ENCODE measurements around the gene CA10.

The CA10 gene

DNA sequence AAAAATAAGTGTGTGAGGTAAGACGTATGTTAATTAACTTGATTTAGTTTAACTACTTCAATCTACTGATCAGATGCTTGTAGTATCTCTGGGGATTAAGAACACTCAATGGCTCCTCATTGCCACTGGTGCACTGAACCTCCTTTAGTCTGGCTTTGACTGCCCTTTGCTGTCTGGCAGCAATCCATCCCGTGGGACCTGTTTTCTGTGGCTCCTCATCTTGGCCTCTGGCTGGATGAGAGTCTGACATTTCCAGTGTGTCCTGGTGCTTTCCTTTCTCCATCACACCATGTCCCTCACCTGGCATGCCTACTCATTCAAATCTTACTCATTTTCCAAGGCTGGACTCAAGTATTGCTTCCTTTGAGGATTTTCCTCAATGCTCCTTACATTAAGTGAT is 212.2 kb downstream of the CA10 start:
- DNase-seq, result no peak

DNA sequence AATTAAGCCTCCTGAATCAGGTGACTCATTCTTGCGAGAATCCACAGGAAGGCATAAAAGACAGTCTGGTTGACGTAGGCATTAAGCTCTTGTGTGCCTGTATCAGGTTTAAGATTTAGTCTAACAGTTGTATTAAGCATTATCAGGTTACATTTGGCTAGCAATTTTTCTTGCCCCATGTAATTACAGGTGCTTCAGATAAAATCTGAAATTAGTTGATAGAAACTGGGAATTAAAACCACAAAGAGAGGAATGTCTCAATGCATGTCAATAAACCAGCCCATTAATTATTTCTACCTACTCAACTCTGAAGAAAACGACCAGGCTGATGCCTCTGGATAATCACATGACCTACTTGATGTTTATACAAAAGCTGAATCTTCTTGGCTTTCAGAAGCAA is 217.2 kb downstream of the CA10 start:
- DNase-seq, result no peak

DNA sequence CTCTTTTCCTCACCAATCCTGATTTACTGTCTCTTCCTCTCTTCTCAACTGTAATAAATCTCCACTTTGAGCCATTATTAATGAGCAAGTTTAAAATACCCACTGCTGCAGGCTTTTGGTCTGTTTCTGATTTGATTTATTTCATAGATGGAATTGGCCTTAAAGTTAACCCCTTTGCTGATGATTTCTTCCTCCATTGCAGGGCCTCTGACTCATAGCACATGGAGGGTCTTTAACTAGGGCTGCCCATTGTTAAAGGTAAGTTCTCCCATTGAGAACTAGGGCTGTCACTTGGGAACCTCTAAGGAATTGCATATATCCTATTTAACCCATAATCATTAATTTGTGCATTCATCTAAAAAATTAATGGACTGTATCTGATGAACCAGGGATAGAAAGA is 221.2 kb downstream of the CA10 start:
- DNase-seq, result no peak

DNA sequence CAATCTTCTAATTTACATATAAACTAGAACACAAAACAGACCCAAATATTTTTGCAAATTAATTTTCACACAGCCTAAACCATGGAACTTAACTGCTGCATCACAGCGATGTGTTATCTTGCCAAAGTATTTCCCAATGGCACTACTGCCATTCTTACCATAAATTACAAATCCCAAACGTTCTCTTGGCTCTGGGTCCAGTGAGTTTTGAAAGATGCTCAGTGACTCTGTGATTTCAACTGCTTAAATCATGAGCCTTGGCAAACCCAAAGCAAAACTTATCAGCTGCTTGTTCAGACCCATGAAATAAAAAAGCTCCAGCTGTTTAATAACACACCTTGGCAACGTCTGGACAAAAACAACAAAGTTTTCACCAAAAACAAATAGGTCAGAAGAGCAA is 223.0 kb downstream of the CA10 start:
- DNase-seq, result no peak

DNA sequence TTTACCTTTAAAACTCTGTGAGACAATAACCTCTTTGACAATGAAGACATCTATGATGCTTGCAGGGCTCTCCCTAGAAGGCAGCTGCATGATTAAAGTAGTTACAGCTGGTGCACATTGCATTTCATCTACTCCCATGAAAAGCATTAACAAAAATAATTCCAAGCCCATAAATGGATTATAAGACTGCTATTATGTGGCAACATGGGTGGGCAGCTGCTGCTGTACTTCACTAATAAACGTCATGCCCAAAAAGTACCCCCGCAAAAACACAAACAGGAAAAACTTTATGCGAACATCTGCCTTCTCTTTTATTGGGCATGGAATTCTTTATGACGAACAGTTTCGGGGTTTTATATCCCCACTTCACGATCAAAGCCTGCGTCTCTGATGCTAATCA is 224.9 kb downstream of the CA10 start:
- no peak for DNase-seq

DNA sequence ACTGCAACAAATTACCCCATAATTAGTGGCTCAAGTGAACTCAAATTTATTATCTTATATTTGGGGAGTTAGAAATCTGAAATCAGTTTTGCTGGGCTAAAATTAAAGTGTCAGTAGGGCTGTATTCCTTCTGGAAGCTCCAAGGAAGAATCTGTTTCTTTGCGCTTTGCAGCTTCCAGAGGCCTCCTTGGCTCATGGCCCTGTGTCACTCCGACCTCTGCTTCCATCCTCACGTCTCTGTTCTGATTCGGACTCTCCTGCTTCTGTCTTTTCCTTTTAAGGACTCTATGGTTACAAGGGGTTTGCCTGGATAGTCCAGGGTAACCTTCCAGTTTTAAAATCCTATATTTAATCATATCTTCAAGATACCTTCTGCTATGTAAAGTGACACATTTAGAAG is 232.1 kb downstream of the CA10 start:
- DNase-seq, result no peak

DNA sequence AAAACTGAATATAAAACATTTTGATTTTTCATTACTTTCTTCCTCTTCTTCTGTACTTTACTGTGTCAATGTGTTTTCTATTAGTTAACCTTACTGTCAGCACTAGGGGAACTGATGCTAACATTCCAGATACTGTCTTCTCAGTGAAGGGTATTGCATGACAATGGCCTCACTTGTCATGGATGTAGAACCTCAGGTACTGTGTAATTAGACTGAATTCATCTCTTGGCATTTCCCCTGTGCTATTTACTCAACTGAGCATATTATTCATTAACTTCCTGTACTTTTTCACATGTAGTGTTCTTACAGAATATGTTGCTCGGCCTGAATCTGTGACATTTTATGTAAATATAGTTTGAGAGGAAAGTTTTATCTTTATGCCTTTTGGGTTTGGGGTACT is 237.0 kb downstream of the CA10 start:
- DNase-seq, result no peak

DNA sequence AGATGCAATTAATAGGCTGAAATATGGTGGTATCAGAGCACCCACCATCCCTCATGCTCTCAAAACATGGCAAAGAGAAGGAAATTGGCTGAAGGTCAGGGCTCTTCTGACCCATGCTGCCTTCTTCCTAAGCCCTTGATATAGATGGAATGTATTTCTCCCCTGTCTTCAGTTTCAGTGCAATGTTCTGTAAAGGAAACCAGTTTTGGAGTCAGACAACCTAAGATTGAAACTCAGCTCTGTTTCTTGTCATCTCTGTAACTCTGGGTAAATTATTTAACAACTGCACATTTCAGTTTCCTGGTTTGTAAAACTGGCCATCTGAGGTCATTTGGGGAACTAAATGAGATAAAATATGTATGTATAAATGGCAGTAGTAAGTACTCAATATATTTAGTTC is 243.9 kb downstream of the CA10 start:
- DNase-seq, result no peak

DNA sequence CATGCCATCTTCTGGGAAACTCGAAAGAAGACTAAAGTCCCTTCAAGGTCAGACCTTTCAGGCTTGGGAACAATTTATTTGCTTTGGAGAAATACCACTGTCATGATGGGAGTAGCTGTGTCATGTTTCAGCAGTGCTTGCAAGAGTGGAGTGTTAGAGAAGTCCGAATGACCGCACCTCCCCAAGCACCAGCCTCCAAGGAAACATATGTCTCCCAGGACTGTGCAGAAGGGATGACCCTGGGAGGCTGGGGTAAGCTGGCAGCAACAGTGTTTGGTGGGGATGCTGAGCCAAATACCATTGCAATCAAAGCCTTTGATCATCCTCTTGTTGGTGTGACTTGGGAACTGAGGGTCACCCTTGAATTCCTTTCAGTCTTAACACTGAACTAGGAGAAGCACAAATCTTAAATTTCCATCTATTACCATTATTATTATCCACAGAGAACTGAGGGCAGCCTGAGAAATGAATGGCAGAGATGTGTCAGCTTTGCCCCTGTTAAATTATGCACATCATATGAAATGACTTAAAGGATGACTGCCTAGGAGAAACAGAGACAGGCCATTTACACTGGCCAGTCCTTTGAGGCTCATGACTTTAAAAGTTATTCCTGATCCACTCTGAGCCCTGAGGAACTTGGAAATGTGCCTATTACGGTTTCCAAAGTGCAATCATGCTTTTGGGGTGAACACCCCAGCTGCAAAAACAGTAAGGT is 244.9 kb downstream of the CA10 start:
- no peak for DNase-seq

DNA sequence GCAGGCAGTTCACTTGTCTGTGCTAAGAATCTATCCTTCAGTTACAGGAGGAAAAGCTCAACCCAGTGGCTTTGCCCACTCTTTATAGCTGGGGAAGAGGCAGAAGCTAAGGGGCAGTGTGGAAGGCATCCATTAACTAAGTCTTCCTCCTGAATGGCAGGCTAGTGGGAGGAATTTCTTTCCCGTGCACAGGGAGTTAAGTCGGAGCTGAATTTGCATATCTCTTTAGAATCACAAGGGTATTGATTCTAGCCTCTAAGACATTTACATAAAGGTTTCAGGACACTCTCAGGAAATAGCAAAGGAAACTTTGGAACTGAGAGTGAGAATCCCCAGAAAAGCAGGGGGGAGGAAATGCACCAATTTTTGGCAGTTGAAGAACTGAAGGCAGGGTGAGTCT is 245.6 kb downstream of the CA10 start:
- DNase-seq, result no peak

DNA sequence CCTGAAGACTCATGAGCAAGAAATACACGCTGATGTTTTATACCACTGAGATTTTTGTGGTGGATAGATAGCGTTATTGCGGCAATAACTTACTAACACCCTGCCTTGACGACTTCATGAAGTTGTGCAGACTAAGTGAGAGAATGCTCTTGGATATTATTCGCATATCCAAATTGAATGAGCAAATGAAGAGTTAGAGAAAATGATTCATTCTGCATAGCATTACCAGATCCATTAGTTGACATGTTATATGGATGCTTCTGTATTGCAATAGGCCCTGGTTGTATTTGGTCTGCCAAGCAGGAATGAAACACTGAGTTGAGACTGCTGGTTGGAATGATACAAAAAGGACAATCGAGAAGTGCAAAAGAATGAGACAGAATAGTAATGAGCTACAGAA is 247.3 kb downstream of the CA10 start:
- DNase-seq, result no peak

DNA sequence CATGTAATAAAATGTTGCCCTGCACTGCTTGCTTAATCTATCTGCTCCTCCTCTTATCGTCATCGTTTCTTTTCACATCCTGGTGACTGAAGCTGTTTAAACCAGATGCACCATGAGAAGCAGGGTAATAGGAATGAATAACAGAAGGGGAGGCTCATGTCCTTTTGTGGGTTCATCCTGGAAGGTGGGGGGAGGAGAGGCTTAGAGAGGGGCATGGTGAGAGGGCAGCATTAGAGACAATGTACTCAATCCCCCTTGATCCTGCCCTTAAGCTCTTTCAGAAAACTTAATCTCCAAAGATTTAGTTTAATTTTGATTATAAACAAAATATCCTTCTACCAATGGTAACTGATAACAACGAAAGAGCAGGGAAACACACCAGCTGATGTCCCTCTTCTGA is 248.5 kb downstream of the CA10 start:
- no peak for DNase-seq

DNA sequence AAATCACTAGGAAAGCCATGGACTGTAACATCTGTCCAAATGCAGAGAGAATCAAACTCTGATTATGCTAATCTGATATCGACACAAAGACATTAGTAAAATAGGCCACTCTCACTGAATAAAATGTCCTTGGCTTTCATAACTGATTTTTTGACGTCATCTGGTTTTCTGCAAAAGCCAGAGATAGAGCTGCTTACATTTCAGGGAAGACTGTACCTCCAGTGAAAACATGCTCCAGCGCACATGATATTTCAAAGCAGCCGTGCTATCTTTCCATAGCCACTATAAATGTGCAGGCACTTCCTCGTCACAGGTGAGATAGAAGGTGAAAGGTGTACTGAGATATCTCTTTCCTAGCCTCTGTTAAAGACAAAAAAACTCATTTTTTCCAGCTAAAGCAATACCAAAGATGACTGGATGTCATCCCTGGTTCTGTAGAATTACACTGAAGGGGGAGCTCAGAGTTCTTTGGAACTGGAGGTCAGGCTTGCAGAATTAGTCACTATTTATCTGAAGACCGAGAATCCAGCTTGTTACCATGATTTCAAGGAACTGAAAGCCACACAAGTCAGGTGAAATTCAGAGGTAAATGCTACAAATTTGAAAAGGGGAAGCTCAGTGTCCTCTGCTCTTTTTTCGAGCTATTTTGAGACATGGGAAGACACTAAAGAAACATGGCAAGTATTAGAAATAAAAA is 249.5 kb downstream of the CA10 start:
- DNase-seq, result no peak

DNA sequence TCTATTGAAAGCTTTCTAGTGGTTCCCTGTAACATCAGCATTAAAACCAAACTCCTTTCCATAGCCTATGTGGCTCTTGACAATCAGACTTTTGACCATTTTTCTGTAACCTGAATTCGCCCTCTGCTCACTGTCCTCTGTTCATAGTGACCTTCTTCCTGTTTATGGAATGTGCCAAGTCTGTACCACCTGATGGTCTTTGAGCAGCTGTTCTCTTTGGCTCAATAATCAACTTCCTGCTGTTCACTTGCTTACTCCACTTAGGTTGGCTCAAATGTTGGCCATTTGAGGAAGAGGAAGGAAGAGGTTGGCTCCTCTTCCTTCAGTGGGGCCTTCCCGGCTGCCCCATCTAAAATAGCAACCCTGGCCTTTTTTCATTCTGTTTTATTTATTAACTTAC is 251.5 kb downstream of the CA10 start:
- no peak for DNase-seq

DNA sequence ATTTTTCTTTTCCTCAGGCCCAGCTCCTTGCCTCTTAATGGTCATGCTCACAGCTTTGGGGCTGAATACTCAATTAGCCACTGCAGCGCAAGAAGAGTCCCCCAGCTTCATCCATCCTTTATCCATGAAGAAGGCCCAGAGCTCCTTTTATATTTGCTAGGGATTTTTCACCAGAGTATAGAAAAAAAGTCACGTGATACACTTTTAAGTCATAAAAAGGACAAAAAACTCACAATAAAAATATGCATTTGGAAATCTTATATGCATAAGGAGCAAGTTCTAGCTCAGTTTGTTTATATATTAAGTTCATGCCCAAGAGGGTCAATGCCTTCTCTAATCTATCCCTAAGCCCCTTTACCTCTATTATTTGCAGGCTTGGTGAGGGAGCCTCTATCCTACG is 254.1 kb downstream of the CA10 start:
- DNase-seq, result no peak

DNA sequence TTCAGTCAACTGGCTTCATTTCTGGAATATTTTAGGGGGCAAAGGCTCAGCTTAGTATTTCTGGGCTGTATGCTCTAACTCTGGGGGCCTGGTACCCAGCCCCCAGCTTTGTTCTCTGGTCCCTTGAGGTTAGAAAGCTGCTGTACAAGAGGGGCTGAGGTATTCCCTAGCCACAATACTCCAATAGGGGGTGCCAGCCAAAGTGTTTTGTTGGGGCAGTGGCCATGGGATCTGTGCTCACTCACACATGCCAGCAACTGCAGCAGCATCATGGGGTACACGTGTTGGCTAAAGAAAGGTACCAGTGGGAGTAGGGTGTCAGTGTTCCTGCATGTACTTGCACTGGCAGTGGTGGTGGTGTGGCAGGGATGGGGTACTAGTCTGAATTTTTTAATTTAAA is 257.3 kb downstream of the CA10 start:
- no peak for DNase-seq

DNA sequence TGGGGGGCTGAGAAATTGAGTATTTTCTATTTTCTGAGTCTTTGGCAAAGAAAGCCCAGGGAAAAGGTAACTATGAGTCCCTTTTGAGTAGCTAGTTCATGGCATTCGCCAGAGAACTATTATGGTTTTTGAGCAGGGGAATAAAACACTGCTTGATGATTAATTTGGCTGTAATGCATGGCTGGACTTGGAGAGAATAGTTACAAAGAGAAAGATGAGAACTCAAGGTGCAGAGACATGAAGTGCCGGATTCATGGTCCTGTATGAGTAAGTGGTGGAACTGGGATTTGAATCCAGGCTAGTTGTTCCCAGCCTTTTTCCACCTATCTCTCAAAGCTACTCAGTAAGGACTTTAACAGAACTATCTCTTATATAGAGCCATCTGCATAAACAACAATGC is 266.6 kb downstream of the CA10 start:
- no peak for DNase-seq

DNA sequence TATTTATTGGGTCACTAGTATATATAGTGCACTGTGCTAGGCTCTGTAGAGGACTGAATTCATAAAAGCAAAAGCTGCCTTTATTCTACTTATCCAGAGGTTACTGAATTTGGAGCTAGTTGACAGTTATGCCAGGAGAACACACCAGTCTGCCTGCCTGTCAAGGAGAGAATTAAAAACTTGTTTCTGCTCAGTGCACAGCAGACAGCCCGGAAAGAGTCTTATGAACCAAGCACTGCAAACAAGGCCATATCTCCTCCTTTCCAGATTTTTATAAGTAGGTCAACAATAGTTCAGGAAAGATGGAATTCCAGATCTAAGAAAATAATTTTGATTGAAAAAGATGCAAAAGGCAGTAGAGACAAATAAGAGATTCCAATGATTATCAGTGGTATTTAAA is 267.8 kb downstream of the CA10 start:
- no peak for DNase-seq

DNA sequence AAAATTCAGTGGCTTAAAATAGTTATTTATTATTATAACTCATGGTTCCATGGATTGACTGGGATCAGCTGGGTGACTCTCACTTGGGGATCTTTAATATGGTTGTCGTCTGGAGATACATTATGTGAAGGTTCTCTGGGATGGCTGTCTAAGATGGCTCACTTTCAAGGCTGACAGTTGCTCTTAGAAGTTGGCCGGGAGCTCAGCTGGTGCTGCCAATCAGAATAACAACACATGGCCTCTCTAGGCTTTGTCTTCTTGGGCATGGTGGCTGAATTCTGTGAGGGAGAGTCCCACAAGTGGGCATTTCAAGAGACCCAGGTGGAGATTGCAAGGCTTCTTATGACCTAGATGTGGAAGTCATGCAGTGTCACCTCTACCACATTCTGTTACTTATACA is 269.7 kb downstream of the CA10 start:
- DNase-seq, result no peak

DNA sequence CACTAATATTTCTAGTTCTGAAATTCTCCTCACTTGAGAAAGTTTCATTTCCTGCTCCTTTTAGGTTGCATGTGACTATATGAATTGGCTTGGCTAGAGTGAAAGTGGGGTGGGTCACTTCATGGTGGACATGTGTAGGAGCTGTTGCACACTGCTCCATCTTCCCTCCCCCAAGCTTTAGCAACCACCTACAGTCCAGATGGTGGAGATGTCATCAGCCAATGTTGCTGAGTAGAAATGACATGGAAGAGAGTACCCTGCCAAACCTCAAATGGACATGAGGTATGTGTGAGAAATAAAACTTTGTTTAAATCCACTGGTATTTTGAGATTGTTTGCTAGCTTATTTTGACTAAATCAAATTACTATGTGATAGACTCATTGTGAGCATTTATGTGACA is 281.5 kb downstream of the CA10 start:
- no peak for DNase-seq

DNA sequence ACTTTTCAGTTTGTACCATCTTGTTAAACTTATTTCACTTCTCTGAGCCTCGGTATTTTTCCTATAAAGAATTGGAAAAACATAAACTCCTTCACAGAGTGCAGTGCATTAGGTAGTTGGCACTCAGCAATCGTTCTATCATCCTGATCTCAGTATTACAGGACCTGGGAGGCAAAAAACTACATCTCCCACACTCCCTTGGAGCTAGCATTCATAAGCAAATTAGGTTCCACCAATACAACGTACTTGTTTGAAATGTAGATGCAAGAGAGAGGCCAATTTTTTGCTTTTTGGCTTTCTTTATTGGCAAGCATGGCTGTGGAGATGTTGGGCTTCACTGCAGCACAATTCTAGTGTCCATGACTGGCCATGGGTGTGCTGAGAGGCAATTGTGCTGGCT is 285.2 kb downstream of the CA10 start:
- no peak for DNase-seq

DNA sequence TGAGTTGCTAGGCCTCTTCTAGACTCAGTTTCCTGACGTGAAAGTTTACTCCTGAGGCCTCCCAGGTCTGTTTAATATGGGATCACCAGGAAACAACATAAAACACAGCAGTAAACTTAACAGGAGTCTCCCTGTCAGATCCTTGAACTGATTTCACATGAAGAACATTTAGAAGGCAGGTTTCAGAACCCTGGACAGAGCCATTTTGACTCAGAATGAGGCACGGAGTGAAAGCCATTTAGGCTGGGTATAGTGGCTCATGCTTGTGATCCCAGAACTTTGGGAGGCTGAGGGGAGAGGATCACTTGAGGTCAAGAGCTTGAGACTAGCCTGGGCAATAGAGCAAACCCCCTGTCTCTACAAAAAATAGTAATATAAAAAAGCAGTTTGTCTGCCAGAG is 289.1 kb downstream of the CA10 start:
- no peak for DNase-seq

DNA sequence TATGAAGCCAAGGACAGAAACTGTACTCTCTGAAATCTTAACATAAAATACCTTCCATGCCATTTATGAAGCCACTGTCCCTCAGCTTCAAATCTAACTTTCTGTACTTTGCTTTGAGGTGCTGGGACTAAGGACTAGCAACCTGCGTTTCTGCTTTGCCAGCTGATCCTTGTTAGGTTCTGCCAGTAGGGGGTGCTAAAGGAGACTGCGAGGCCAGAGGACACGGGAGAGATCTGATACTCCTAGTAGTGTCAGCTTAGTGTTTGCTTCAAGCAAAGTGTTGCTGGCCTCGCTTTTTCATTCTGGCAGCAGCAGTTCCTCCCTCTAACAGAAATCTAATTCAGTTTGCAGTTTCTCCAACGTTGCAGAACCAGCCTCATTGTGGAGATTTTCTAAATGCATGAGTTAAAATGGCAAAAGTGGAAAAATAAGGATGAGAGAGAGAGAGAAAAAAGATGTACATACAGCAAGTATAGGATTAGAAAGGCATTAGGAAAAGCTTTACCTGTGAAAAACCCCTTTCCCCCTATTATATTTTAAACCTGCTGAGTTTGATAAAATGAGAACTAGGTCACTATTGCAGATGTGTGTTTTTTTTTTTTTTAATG is 297.5 kb downstream of the CA10 start:
- DNase-seq, result no peak

DNA sequence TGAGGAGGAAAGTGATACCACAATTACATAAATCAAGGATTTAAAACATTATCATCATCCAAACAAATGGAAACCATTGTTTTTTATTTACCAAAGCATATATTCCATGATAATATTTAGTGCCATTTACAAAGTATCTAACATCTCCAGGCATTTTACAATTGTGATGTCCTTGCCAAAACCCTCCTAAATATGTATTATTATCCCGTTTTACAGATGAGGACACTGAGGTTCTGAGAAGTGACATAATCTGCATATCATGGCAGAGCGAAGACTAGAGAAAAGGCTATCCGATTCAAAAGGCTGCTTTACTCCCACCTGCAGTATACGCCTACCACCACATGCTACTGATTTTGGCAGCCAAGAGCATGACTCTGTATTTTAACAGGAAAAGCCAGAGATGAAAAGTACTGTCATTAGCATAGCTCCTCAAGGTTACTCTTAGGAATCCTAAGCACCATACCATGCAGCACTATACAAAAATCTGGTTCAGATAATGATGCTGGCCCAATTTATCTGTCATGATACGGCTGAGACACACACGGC is 301.4 kb downstream of the CA10 start:
- no peak for DNase-seq
